ENCODE results near the gene ZNF784.

- TF ChIP-seq GATA3 (IDR thresholded peaks at IDR 0.05; ENCODE audit: low read depth, low read length) = no peak
- no peak for TF ChIP-seq GATA2 (IDR thresholded peaks at IDR 0.05; ENCODE audit: low read depth, low read length)
These were observed 38.6 kb downstream of the ZNF784 start for GRCh38 chr19:55585658-55586339.

All from SH-SY5Y (cell line).